Measurements from ENCODE around the gene ALAS1. TPM values are rescaled to one million over a fixed set of nuclear protein-coding genes. Genes with fewer than 3 reads are reported as not detected.

Gene ALAS1
- total and polyA plus RNA-seq, 9 of the 15 experiments (the other 6 are each of a cell fraction or from before 2014, with no cell fraction given): 21.4 to 49.5 (median 34.4) TPM

DNA sequence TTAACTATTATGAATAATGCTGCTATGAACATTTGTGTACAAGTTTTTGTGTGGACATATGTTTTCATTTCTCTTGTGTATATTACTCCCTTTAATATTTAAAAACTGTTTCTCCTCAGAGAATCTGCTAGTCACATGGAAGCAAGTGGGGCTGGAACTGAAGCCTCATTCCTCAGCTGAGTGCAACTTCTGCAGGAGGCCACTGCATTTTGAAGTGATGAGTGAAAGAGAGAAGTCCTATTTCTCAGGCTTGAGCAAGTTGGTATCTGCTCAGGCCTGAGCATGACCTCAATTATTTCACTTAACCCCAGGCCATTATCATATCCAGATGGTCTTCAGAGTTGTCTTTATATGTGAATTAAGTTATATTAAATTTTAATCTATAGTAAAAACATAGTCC lies 15.9 kb downstream of the ALAS1 start (continued):
- TF ChIP-seq PURB (CRISPR knock-in tag; IDR thresholded peaks at IDR 0.05; ENCODE audit: low read depth) (no peak), TSC22D4 (tag; IDR thresholded peaks at IDR 0.05) (no peak), ZNF77 (CRISPR knock-in tag; IDR thresholded peaks at IDR 0.05) (no peak), LCOR (CRISPR knock-in tag; IDR thresholded peaks at IDR 0.05) (no peak), BHLHE40 (IDR thresholded peaks at IDR 0.05; ENCODE audit: low read length) (no peak)

GRCh38 chr3:52215351-52215750 lies 17.4 kb downstream of the ALAS1 start:
- DNase-seq (ENCODE audit: extremely low read depth in 1 of 4, low spot score in 3 of 4) (no peak), ATAC-seq (no peak), FAIRE-seq (no peak)
- Histone ChIP-seq H2AFZ (ENCODE audit: low read depth, low read length) (no peak overlapping the region), H3K4me3 (no peak overlapping the region), H3K4me1 (replicated peaks in 1 of 2; ENCODE audit: control insufficient read depth in 2 of 2, insufficient read depth in 2 of 2, low read length in 2 of 2) (peaks cover 21 to 27% of the 10 kb centered on the region in 2 experiments), H3K9ac (ENCODE audit: insufficient read depth in 1 of 2, low read depth in 2 of 2, low read length in 2 of 2) (no peak overlapping the region), H3K79me2 (ENCODE audit: control insufficient read depth, insufficient read depth, low read length) (no peaks in the 10 kb centered on the region), H3K4me2 (ENCODE audit: insufficient read depth, low read length) (no peak overlapping the region), H3K27me3 (ENCODE audit: control insufficient read depth in 2 of 2, insufficient read depth in 2 of 2, low read length in 2 of 2) (no peaks in the 10 kb centered on the region), H3K9me1 (ENCODE audit: control insufficient read depth, insufficient read depth, low read length) (no peaks in the 10 kb centered on the region), H3K36me3 (ENCODE audit: control insufficient read depth, insufficient read depth, low read length) (peaks cover 47% of the 10 kb centered on the region), H3K27ac (ENCODE audit: extremely low read depth, low read depth, low read length) (no peak overlapping the region), H3K9me3 (replicated peaks; ENCODE audit: control insufficient read depth, insufficient read depth, low read depth, low read length) (no peaks in the 10 kb centered on the region), H4K20me1 (replicated peaks; ENCODE audit: control insufficient read depth, insufficient read depth, low read length) (no peaks in the 10 kb centered on the region)
- intact Hi-C loops (cut with micrococcal nuclease): no loop called here
- CTCF ChIA-PET (ENCODE audit: low intra/inter-chr PET ratio): no interaction called here
- TF ChIP-seq CREBBP (IDR thresholded peaks at IDR 0.05; ENCODE audit: low read depth, low read length): no peak
- TF ChIP-seq NFE2 (IDR thresholded peaks at IDR 0.05; ENCODE audit: low read depth): no peak
- TF ChIP-seq FOXJ3 (CRISPR knock-in tag; IDR thresholded peaks at IDR 0.05): no peak
- WGBS (ENCODE audit: insufficient coverage, low coverage, missing lambda C conversion rate): 90% methylated on average over 2 of the region's 7 CpGs
- no TSS peak for BruUV-seq (replicated peaks)
- in situ Hi-C loops (cut with MboI): no loop called here
- POLR2A ChIA-PET: interaction anchor here (0.7 to 1.3 kb wide), 2 partner anchors 7 to 187 kb away, joined by 3 read pairs; no protein-coding TSS in a partner anchor

Measured in K562 (cell line).